Type B pancreatic cell (in vitro differentiated cells): ENCODE measurements around the gene ABI3. TPM values are rescaled to one million over a fixed set of nuclear protein-coding genes. Genes with fewer than 3 reads are reported as not detected.

Experiments used
- DNase-seq: peaks from one replicate; pipeline ENCODE4 v3.0.0; 2021; ENCODE audit warnings: mixed read lengths; ENCODE audit not compliant: unreplicated experiment; ENCODE audit errors: extremely low spot score
- H3K27ac Mint-ChIP-seq: 2 replicates; pipeline ENCODE4 v1.8.0; 2021; ENCODE audit warnings: mild to moderate bottlenecking, mixed read lengths
- H3K27me3 Mint-ChIP-seq: 2 replicates; pipeline ENCODE4 v1.8.0; 2021; ENCODE audit warnings: mixed read lengths
- H3K36me3 Mint-ChIP-seq: 2 replicates; pipeline ENCODE4 v1.8.0; 2021; ENCODE audit warnings: mixed read lengths
- H3K4me1 Mint-ChIP-seq: one replicate; pipeline ENCODE4 v1.8.0; 2021; ENCODE audit warnings: mixed read lengths; ENCODE audit not compliant: unreplicated experiment
- H3K4me3 Mint-ChIP-seq: 2 replicates; pipeline ENCODE4 v1.8.0; 2021; ENCODE audit warnings: mild to moderate bottlenecking, mixed read lengths
- H3K9me3 Mint-ChIP-seq: 2 replicates; pipeline ENCODE4 v1.8.0; 2021; ENCODE audit warnings: mixed read lengths
- total RNA-seq: library from RNA; stranded (reverse); gene quantifications from 2 replicates; pipeline ENCODE4 v1.2.1, GENCODE V29; 2021; ENCODE audit warnings: low replicate concordance
- TF ChIP-seq, protein P1 (sequence below): fragments of 200-600 bp; sonication (generic); conservative IDR thresholded peaks from 2 replicates; pipeline ENCODE4 v1.5.0; 2021; ENCODE audit warnings: antibody characterized with exemption, mild to moderate bottlenecking

The ABI3 gene
- total RNA-seq, 1 donor from 2014 or later = 0.31 TPM

GRCh38 chr17:49201481-49201927 is 9.0 kb upstream of the ABI3 start:
- no peak for DNase-seq
- no peak overlapping the region for H3K27ac Mint-ChIP-seq
- peaks cover 61% of the 10 kb centered on the region for H3K27me3 Mint-ChIP-seq
- no peaks in the 10 kb centered on the region for H3K9me3 Mint-ChIP-seq
- no peaks in the 10 kb centered on the region for H3K36me3 Mint-ChIP-seq
- H3K4me3 Mint-ChIP-seq = no peak overlapping the region
- TF ChIP-seq, protein P1, sequence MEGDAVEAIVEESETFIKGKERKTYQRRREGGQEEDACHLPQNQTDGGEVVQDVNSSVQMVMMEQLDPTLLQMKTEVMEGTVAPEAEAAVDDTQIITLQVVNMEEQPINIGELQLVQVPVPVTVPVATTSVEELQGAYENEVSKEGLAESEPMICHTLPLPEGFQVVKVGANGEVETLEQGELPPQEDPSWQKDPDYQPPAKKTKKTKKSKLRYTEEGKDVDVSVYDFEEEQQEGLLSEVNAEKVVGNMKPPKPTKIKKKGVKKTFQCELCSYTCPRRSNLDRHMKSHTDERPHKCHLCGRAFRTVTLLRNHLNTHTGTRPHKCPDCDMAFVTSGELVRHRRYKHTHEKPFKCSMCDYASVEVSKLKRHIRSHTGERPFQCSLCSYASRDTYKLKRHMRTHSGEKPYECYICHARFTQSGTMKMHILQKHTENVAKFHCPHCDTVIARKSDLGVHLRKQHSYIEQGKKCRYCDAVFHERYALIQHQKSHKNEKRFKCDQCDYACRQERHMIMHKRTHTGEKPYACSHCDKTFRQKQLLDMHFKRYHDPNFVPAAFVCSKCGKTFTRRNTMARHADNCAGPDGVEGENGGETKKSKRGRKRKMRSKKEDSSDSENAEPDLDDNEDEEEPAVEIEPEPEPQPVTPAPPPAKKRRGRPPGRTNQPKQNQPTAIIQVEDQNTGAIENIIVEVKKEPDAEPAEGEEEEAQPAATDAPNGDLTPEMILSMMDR = no peak
- no peaks in the 10 kb centered on the region for H3K4me1 Mint-ChIP-seq

DNA sequence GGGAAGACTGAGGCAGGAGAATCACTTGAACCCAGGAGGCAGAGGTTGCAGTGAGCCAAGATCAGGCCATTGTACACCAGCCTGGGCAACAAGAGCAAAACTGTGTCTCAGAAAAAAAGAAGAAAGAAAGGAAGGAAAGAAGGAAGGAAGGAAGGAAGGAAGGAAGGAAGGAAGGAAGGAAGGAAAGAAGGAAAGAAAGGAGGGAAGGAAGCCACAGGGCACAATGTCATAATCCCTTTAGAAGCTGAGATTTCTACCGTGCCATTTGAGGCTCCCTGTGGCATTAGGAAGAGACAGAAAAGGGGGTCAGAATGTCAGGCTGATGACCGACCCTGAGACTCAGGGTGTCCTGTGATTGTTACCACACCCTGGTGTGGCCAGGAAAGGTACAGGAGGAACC is 6.7 kb upstream of the ABI3 start:
- H3K4me3 Mint-ChIP-seq = no peak overlapping the region
- H3K4me1 Mint-ChIP-seq = no peaks in the 10 kb centered on the region
- no peak overlapping the region for H3K27ac Mint-ChIP-seq
- H3K27me3 Mint-ChIP-seq = peaks cover 73% of the 10 kb centered on the region
- no peaks in the 10 kb centered on the region for H3K36me3 Mint-ChIP-seq
- TF ChIP-seq, protein P1 = no peak
- no peak for DNase-seq
- H3K9me3 Mint-ChIP-seq = no peaks in the 10 kb centered on the region

DNA sequence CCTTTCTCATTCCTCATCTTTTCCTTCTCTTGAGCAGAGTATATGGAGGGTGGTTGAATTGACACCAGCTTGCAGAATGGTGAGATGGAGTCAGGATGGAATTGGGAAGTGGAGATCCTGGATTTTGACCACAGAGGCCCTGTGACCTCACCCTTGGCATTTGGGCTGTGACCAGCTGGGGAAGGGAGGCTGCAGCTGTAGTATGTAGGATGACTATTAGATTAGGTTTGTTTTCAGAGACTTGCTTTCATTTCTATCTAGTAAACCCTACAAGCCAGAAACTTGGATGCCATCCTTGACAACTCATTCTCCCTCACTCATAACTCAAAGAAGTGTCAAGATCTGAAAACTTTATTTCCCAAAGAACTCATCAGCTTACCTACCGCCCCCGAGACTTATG is 6.0 kb upstream of the ABI3 start:
- DNase-seq = no peak
- H3K36me3 Mint-ChIP-seq = no peaks in the 10 kb centered on the region
- H3K27me3 Mint-ChIP-seq = peaks cover 80% of the 10 kb centered on the region
- H3K27ac Mint-ChIP-seq = no peak overlapping the region
- H3K4me3 Mint-ChIP-seq = no peak overlapping the region
- TF ChIP-seq, protein P1 = no peak
- no peaks in the 10 kb centered on the region for H3K9me3 Mint-ChIP-seq
- no peaks in the 10 kb centered on the region for H3K4me1 Mint-ChIP-seq

GRCh38 chr17:49209061-49209571 is 1.4 kb upstream of the ABI3 start:
- TF ChIP-seq, protein P1 = no peak
- H3K9me3 Mint-ChIP-seq = no peaks in the 10 kb centered on the region
- peaks cover 5% of the 10 kb centered on the region for H3K4me1 Mint-ChIP-seq
- H3K36me3 Mint-ChIP-seq = no peaks in the 10 kb centered on the region
- H3K27me3 Mint-ChIP-seq = peaks cover 57% of the 10 kb centered on the region
- no peak for DNase-seq
- no peak overlapping the region for H3K4me3 Mint-ChIP-seq
- no peak overlapping the region for H3K27ac Mint-ChIP-seq

- no peak overlapping the region for H3K4me3 Mint-ChIP-seq
- H3K9me3 Mint-ChIP-seq = no peaks in the 10 kb centered on the region
- DNase-seq = no peak
- H3K4me1 Mint-ChIP-seq = peaks cover 5% of the 10 kb centered on the region
- H3K36me3 Mint-ChIP-seq = no peaks in the 10 kb centered on the region
- no peak overlapping the region for H3K27ac Mint-ChIP-seq
- TF ChIP-seq, protein P1 = no peak
- H3K27me3 Mint-ChIP-seq = peaks cover 39% of the 10 kb centered on the region
Measured at GRCh38 chr17:49213399-49213798, 2.9 kb downstream of the ABI3 start.

GRCh38 chr17:49213847-49214246 is 3.3 kb downstream of the ABI3 start:
- H3K4me3 Mint-ChIP-seq = no peak overlapping the region
- no peaks in the 10 kb centered on the region for H3K9me3 Mint-ChIP-seq
- peaks cover 5% of the 10 kb centered on the region for H3K4me1 Mint-ChIP-seq
- H3K36me3 Mint-ChIP-seq = no peaks in the 10 kb centered on the region
- TF ChIP-seq, protein P1 = no peak
- peaks cover 37% of the 10 kb centered on the region for H3K27me3 Mint-ChIP-seq
- no peak for DNase-seq
- H3K27ac Mint-ChIP-seq = no peak overlapping the region
